Glutamatergic neuron (in vitro differentiated cells): Measurements from ENCODE around the gene RNU7-1. TPM values are rescaled to one million over a fixed set of nuclear protein-coding genes. Genes with fewer than 3 reads are reported as not detected.
A peak's percentile ranks its signal among the peaks of the same experiment; 100 is the strongest.

Source experiments
- DNase-seq: peaks from one replicate; pipeline ENCODE4 v3.0.0; 2022
- H3K27ac Mint-ChIP-seq: one replicate; pipeline ENCODE4 v1.8.0; 2020; ENCODE audit warnings: mild to moderate bottlenecking, mixed read lengths, inconsistent platforms; ENCODE audit not compliant: unreplicated experiment
- H3K27me3 Mint-ChIP-seq: one replicate; pipeline ENCODE4 v1.8.0; 2020; ENCODE audit warnings: mild to moderate bottlenecking, moderate library complexity, mixed read lengths, inconsistent platforms; ENCODE audit not compliant: unreplicated experiment
- H3K36me3 Mint-ChIP-seq: one replicate; pipeline ENCODE4 v1.8.0; 2020; ENCODE audit warnings: mild to moderate bottlenecking, mixed read lengths, inconsistent platforms; ENCODE audit not compliant: unreplicated experiment
- H3K4me1 Mint-ChIP-seq: one replicate; pipeline ENCODE4 v1.8.0; 2020; ENCODE audit warnings: mild to moderate bottlenecking, low read depth, mixed read lengths, inconsistent platforms; ENCODE audit not compliant: unreplicated experiment
- H3K4me3 Mint-ChIP-seq: one replicate; pipeline ENCODE4 v1.8.0; 2020; ENCODE audit warnings: mild to moderate bottlenecking, mixed read lengths, inconsistent platforms; ENCODE audit not compliant: unreplicated experiment
- H3K9me3 Mint-ChIP-seq: one replicate; pipeline ENCODE4 v1.8.0; 2020; ENCODE audit warnings: mild to moderate bottlenecking, moderate library complexity, mixed read lengths, inconsistent platforms; ENCODE audit not compliant: unreplicated experiment
- total RNA-seq: library from RNA; stranded (reverse); fragmentation: NEBNext Ultra II Directional; extraction: Animal tissue kit (Norgen Biotek cat#: 25700); gene quantifications from one replicate; pipeline ENCODE4 v1.2.1, GENCODE V29; 2021; ENCODE audit not compliant: unreplicated experiment
- TF ChIP-seq, protein P1 (sequence below): fragments of 200-600 bp; sonication (generic); IDR thresholded peaks from one replicate; pipeline ENCODE4 v1.5.0; 2021; ENCODE audit not compliant: partially characterized antibody, unreplicated experiment

RNU7-1 gene
- total RNA-seq, 1 donor from 2014 or later: not detected

GRCh38 chr12:6919588-6919987 lies 24.0 kb upstream of the RNU7-1 start:
- TF ChIP-seq, protein P1, sequence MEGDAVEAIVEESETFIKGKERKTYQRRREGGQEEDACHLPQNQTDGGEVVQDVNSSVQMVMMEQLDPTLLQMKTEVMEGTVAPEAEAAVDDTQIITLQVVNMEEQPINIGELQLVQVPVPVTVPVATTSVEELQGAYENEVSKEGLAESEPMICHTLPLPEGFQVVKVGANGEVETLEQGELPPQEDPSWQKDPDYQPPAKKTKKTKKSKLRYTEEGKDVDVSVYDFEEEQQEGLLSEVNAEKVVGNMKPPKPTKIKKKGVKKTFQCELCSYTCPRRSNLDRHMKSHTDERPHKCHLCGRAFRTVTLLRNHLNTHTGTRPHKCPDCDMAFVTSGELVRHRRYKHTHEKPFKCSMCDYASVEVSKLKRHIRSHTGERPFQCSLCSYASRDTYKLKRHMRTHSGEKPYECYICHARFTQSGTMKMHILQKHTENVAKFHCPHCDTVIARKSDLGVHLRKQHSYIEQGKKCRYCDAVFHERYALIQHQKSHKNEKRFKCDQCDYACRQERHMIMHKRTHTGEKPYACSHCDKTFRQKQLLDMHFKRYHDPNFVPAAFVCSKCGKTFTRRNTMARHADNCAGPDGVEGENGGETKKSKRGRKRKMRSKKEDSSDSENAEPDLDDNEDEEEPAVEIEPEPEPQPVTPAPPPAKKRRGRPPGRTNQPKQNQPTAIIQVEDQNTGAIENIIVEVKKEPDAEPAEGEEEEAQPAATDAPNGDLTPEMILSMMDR: no peak
- Mint-ChIP-seq H3K4me3 (no peak overlapping the region), H3K27ac (no peak overlapping the region), H3K9me3 (peaks cover 2% of the 10 kb centered on the region), H3K36me3 (peaks cover 9% of the 10 kb centered on the region), H3K27me3 (peaks cover 13% of the 10 kb centered on the region), H3K4me1 (peaks cover 34% of the 10 kb centered on the region)
- no peak for DNase-seq

DNA sequence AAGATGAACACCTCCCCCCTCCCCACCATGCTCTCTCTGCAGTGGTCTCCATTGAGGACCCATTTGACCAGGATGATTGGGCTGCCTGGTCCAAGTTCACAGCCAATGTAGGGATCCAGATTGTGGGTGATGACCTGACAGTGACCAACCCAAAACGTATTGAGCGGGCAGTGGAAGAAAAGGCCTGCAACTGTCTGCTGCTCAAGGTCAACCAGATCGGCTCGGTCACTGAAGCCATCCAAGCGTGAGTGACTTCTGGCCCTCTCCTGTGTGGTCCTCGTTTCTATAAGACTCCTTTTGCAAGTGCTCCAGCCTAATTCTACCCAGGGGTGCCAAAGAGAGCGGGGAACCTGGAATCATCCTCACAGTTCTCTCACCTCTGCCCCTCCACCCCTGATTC lies 22.1 kb upstream of the RNU7-1 start:
- Mint-ChIP-seq H3K4me3 (peak overlapping the region; percentile 57), H3K27me3 (peaks cover 14% of the 10 kb centered on the region), H3K9me3 (peaks cover 12% of the 10 kb centered on the region), H3K27ac (no peak overlapping the region), H3K4me1 (peaks cover 45% of the 10 kb centered on the region), H3K36me3 (peaks cover 9% of the 10 kb centered on the region)
- TF ChIP-seq, protein P1: no peak
- no peak for DNase-seq

GRCh38 chr12:6921996-6922946 lies 21.3 kb upstream of the RNU7-1 start:
- peaks cover 18% of the 10 kb centered on the region for H3K9me3 Mint-ChIP-seq
- H3K27me3 Mint-ChIP-seq: peaks cover 21% of the 10 kb centered on the region
- peak overlapping the region; percentile 73 for H3K4me3 Mint-ChIP-seq
- TF ChIP-seq, protein P1: no peak
- H3K27ac Mint-ChIP-seq: peak overlapping the region; percentile 57
- no peak for DNase-seq
- H3K4me1 Mint-ChIP-seq: peaks cover 51% of the 10 kb centered on the region
- peaks cover 13% of the 10 kb centered on the region for H3K36me3 Mint-ChIP-seq

DNA sequence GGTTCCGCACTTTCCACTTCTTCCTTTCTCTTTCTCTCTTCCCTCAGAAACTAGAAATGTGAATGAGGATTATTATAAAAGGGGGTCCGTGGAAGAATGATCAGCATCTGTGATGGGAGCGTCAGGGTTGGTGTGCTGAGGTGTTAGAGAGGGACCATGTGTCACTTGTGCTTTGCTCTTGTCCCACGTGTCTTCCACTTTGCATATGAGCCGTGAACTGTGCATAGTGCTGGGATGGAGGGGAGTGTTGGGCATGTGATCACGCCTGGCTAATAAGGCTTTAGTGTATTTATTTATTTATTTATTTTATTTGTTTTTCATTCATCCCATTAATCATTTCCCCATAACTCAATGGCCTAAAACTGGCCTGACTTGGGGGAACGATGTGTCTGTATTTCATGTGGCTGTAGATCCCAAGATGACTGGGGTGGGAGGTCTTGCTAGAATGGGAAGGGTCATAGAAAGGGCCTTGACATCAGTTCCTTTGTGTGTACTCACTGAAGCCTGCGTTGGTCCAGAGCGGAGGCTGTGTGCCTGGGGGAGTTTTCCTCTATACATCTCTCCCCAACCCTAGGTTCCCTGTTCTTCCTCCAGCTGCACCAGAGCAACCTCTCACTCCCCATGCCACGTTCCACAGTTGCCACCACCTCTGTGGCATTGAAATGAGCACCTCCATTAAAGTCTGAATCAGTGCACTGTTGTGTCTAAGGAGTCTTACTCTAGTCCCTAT lies 20.4 kb upstream of the RNU7-1 start:
- Mint-ChIP-seq H3K27ac (peak overlapping the region; percentile 57), H3K4me3 (peak overlapping the region; percentile 73), H3K9me3 (peaks cover 18% of the 10 kb centered on the region), H3K27me3 (peaks cover 22% of the 10 kb centered on the region), H3K36me3 (peaks cover 13% of the 10 kb centered on the region), H3K4me1 (peaks cover 51% of the 10 kb centered on the region)
- DNase-seq: no peak
- TF ChIP-seq, protein P1: no peak

- Mint-ChIP-seq H3K27me3 (peaks cover 26% of the 10 kb centered on the region), H3K27ac (peak overlapping the region; percentile 95), H3K9me3 (peaks cover 22% of the 10 kb centered on the region), H3K4me1 (peaks cover 51% of the 10 kb centered on the region), H3K4me3 (peak overlapping the region; percentile 44), H3K36me3 (peaks cover 13% of the 10 kb centered on the region)
- TF ChIP-seq, protein P1: no peak
- no peak for DNase-seq
These were observed 19.8 kb upstream of the RNU7-1 start for GRCh38 chr12:6923851-6924250.
